ENCODE data around the gene NFIL3.

Gene NFIL3

DNA sequence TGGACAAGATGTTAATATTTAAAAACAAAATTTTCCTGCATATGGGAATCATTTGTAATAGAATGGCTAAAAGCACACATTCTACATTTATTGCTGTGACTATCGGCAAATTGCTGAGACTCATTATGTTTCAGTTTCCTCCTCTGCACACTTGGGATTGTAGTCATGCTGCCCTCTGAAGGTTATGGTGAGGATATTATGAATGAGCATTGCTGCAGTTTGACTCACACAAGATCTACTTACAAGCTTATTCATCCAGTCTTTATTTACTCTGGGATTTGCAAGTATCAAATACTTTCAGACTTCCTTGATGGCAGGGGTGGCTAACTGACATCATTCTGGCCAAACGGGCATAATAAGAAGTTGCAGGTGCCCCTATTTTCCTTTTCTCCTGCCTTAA is 9.5 kb upstream of the NFIL3 start:
- Histone ChIP-seq H3K4me3 (ENCODE audit: low read depth, low read length) (no peak overlapping the region), H3K27ac (ENCODE audit: low read depth, low read length) (no peak overlapping the region), H3K27me3 (ENCODE audit: control insufficient read depth, insufficient read depth, low read length) (no peaks in the 10 kb centered on the region), H3K9ac (ENCODE audit: low read depth, low read length) (no peak overlapping the region), H3K9me3 (ENCODE audit: control insufficient read depth, insufficient read depth, low read length) (no peaks in the 10 kb centered on the region), H3K4me1 (ENCODE audit: control insufficient read depth, insufficient read depth, low read length) (no peaks in the 10 kb centered on the region), H3K36me3 (ENCODE audit: control insufficient read depth, insufficient read depth, low read length) (no peaks in the 10 kb centered on the region)

DNA sequence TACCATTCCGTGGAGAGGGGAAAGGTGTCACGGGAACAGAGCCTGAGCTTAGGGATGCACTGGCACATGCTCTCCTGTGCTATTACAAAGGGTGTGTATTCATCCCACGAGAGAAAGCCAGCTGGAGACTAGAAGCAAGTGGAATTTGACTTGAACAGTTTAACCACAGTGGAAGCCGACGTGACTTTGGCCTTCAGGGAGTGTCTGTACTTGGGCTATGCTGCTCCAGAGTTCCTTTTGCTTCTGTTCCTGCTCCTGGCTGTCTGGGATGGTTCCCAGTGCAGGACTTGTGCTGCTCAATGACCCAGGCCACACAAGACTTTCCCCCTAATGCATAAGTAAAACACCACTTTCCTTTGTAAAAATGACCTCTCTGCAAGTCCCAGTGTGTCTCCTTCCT is 7.9 kb upstream of the NFIL3 start:
- Histone ChIP-seq H3K4me3 (ENCODE audit: low read depth, low read length) (no peak overlapping the region), H3K27me3 (ENCODE audit: control insufficient read depth, insufficient read depth, low read length) (no peaks in the 10 kb centered on the region), H3K9ac (ENCODE audit: low read depth, low read length) (no peak overlapping the region), H3K9me3 (ENCODE audit: control insufficient read depth, insufficient read depth, low read length) (no peaks in the 10 kb centered on the region), H3K4me1 (ENCODE audit: control insufficient read depth, insufficient read depth, low read length) (no peaks in the 10 kb centered on the region), H3K36me3 (ENCODE audit: control insufficient read depth, insufficient read depth, low read length) (no peaks in the 10 kb centered on the region), H3K27ac (ENCODE audit: low read depth, low read length) (no peak overlapping the region)

DNA sequence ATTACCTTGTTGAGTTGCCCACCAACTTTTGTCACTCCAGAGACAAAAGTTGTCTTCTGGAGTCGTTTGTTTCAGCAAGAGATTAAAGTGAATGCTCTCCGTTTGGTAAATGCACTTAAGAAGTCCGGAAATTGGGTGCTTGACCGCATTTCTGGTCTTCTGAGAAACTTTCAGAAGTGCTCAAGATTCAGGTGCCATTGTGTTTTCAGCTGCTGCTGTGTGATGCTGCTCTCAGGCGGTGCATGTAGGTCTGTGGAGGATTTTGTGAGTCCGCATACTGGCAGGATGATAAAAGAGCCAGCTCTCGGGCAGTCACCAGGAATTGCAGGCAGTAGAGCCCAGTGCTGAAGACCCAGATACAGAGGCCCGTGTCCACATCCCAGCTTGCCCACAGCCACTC is 5.9 kb upstream of the NFIL3 start:
- Histone ChIP-seq H3K27me3 (ENCODE audit: control insufficient read depth, insufficient read depth, low read length) (peaks cover 16% of the 10 kb centered on the region), H3K9me3 (ENCODE audit: control insufficient read depth, insufficient read depth, low read length) (no peaks in the 10 kb centered on the region), H3K36me3 (ENCODE audit: control insufficient read depth, insufficient read depth, low read length) (no peaks in the 10 kb centered on the region), H3K4me1 (ENCODE audit: control insufficient read depth, insufficient read depth, low read length) (0 out of 2 replicates have a peak, but pooled peaks cover 4% of the 10 kb centered on the region), H3K4me3 (ENCODE audit: low read depth, low read length) (no peak overlapping the region), H3K9ac (ENCODE audit: low read depth, low read length) (no peak overlapping the region), H3K27ac (ENCODE audit: low read depth, low read length) (no peak overlapping the region)

DNA sequence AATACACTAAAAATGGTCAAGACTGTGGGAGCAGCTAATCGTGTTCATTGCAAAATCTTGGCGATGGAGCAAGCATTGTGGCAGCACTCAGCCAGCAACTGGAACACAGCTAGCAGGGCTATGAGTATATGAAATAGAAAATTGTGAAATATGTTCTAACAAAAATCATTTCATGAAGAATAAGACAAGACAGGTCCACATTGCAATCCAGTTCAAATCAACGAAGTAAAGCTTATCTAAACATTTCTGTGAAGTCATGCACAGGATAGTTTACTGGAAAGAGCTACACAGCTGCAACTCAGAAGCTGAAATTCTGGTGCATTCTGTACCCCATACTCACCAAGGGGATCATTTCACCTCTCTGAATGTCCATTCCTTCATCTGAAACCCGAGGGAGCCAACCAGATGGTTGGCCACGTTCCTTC is 5.3 kb upstream of the NFIL3 start:
- Histone ChIP-seq H3K27ac (ENCODE audit: low read depth, low read length) (no peak overlapping the region), H3K9ac (ENCODE audit: low read depth, low read length) (no peak overlapping the region), H3K4me3 (ENCODE audit: low read depth, low read length) (no peak overlapping the region), H3K4me1 (ENCODE audit: control insufficient read depth, insufficient read depth, low read length) (0 out of 2 replicates have a peak, but pooled peaks cover 4% of the 10 kb centered on the region), H3K27me3 (ENCODE audit: control insufficient read depth, insufficient read depth, low read length) (peaks cover 20% of the 10 kb centered on the region), H3K9me3 (ENCODE audit: control insufficient read depth, insufficient read depth, low read length) (no peaks in the 10 kb centered on the region), H3K36me3 (ENCODE audit: control insufficient read depth, insufficient read depth, low read length) (no peaks in the 10 kb centered on the region)

DNA sequence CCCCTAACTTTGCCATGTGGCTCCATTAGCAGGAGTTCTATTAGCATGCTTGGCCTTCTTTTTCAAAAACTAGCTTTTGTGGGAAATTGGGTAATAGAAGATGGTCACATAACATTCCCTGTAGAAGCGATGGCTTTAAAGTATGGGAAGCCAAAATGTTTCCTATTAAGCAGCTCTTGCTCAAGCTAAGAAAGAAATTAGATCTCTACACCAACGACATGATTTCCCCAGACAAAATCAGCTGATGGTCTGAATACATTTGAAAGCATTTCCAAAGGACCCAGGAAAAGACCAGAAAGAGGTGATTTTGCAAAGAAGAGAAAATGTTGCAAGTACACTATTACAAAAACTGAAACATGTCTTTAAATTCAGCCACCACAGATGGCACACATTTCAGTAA is 4.8 kb upstream of the NFIL3 start:
- H3K27me3 ChIP-seq (ENCODE audit: control insufficient read depth, insufficient read depth, low read length): peaks cover 20% of the 10 kb centered on the region
- H3K9me3 ChIP-seq (ENCODE audit: control insufficient read depth, insufficient read depth, low read length): no peaks in the 10 kb centered on the region
- H3K9ac ChIP-seq (ENCODE audit: low read depth, low read length): no peak overlapping the region
- 0 out of 2 replicates have a peak, but pooled peaks cover 4% of the 10 kb centered on the region for H3K4me1 ChIP-seq (ENCODE audit: control insufficient read depth, insufficient read depth, low read length)
- H3K27ac ChIP-seq (ENCODE audit: low read depth, low read length): no peak overlapping the region
- no peaks in the 10 kb centered on the region for H3K36me3 ChIP-seq (ENCODE audit: control insufficient read depth, insufficient read depth, low read length)
- no peak overlapping the region for H3K4me3 ChIP-seq (ENCODE audit: low read depth, low read length)

DNA sequence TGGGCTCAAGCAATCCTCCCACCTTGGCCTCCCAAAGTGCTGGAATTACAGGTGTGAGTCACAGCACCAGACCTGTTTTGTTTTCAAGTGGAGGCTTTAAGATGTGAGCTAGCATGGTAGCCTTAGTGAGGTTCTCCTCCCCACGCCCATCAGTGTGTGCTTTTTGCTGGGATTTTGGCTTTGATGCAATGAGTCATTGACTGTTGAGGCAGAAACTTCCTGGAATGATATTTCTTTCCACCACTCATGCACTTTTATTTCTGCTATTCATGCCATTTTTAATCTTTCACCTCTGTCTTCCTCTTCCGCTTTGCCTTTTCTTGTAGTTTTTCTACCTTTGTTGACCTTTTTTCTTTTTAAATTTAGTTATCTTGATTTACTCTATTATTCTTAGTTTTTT is 4.2 kb upstream of the NFIL3 start:
- Histone ChIP-seq H3K27ac (ENCODE audit: low read depth, low read length) (no peak overlapping the region), H3K9ac (ENCODE audit: low read depth, low read length) (no peak overlapping the region), H3K4me3 (ENCODE audit: low read depth, low read length) (no peak overlapping the region), H3K4me1 (ENCODE audit: control insufficient read depth, insufficient read depth, low read length) (0 out of 2 replicates have a peak, but pooled peaks cover 4% of the 10 kb centered on the region), H3K9me3 (ENCODE audit: control insufficient read depth, insufficient read depth, low read length) (no peaks in the 10 kb centered on the region), H3K36me3 (ENCODE audit: control insufficient read depth, insufficient read depth, low read length) (no peaks in the 10 kb centered on the region), H3K27me3 (ENCODE audit: control insufficient read depth, insufficient read depth, low read length) (peaks cover 24% of the 10 kb centered on the region)

DNA sequence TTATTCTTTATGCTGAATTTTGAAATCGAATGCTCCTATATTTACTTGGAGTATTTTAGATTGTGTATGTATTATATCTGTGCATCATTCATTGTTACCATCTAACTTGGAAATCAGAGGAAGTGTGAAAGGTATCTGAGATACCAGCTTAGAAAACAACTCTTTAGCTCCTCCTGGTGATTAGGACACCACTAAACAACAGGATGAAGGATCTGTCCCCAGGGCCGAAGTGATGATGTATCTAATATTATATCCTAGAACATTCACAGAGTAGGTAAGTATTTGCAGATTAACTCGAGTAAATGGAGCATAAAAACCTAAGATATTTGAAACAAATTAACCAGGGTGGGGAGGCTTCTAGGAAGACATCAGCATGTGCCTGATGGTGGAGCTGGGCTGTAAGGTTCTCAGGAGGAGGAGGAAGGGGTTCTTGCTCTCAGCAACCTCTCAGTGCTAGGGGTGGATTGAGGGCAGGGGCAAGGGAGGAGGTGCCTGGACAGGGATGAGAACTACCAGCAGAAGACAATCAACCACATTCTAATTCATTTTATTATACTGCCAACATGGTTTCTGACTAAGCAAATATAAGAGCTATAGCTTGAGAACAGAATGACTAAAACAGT is 2.6 kb upstream of the NFIL3 start:
- Histone ChIP-seq H3K4me1 (ENCODE audit: control insufficient read depth, insufficient read depth, low read length) (peaks cover 17% of the 10 kb centered on the region), H3K27me3 (ENCODE audit: control insufficient read depth, insufficient read depth, low read length) (peaks cover 39% of the 10 kb centered on the region), H3K9me3 (ENCODE audit: control insufficient read depth, insufficient read depth, low read length) (no peaks in the 10 kb centered on the region), H3K4me3 (ENCODE audit: low read depth, low read length) (no peak overlapping the region), H3K27ac (ENCODE audit: low read depth, low read length) (no peak overlapping the region), H3K9ac (ENCODE audit: low read depth, low read length) (no peak overlapping the region), H3K36me3 (ENCODE audit: control insufficient read depth, insufficient read depth, low read length) (no peaks in the 10 kb centered on the region)

DNA sequence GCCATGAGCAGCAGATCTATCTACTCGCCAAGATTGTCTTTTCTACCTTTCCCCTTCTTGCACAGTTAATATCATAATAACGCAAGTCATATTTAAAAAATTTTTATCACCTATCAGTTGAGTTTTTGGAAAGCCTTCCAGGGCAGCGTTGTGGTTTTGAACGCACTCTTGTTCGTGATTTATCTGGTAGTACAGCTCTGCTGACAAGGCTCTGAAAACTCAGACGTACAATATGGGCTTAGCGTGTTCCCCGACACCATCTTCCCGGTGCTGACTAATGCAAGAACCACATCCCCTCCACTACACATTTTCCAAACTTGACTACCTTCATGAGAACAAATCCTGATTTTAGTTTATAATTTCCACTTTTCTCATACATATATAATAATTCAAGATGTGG is 1.6 kb upstream of the NFIL3 start:
- Histone ChIP-seq H3K4me3 (ENCODE audit: low read depth, low read length) (peak overlapping the region; percentile 83; the same call in 1 of the 2 replicates), H3K9ac (ENCODE audit: low read depth, low read length) (no peak overlapping the region), H3K27ac (ENCODE audit: low read depth, low read length) (no peak overlapping the region), H3K27me3 (ENCODE audit: control insufficient read depth, insufficient read depth, low read length) (peaks cover 49% of the 10 kb centered on the region), H3K4me1 (ENCODE audit: control insufficient read depth, insufficient read depth, low read length) (peaks cover 22% of the 10 kb centered on the region), H3K9me3 (ENCODE audit: control insufficient read depth, insufficient read depth, low read length) (no peaks in the 10 kb centered on the region), H3K36me3 (ENCODE audit: control insufficient read depth, insufficient read depth, low read length) (no peaks in the 10 kb centered on the region)

DNA sequence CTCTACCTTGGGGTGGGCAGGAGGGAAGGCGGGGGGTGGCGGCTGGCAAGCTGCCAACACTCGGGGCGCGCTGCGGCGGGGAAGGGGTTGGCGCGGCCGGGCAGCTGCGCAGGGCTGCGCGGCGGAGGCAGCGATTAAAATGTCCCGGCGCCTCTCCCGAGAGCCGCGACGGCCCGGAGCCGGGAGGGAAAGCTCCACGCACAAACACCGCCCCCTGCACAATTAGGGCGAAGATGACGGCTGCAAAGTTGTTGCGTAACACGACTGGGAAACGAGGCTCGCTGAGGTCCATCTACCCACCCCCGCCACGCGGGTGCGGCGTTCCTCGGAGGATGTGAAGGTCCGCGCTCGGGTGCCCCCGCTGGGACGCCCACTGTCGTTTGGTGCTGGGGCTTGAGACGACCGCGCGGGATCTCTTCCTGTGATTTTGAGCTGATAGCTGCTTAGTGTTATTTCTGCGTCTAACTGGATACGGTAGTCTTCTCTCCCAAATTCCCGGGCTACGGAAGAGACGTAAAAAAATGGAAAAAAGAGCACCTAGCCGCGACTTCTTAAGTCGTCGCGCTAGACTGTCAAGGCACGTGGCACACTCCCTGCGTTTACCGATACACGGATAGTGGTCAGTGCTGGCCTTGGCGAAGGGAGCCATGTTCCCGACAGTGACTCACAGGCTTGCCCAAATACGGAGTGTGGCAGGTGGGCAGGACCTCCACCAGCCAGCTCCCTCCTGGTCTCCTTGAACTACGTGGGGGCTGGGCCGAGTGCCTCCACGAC is 958 bp upstream of the NFIL3 start:
- no peak overlapping the region for H3K27ac ChIP-seq (ENCODE audit: low read depth, low read length)
- H3K27me3 ChIP-seq (ENCODE audit: control insufficient read depth, insufficient read depth, low read length): peaks cover 56% of the 10 kb centered on the region
- H3K9ac ChIP-seq (ENCODE audit: low read depth, low read length): no peak overlapping the region
- H3K36me3 ChIP-seq (ENCODE audit: control insufficient read depth, insufficient read depth, low read length): no peaks in the 10 kb centered on the region
- peaks cover 22% of the 10 kb centered on the region for H3K4me1 ChIP-seq (ENCODE audit: control insufficient read depth, insufficient read depth, low read length)
- no peaks in the 10 kb centered on the region for H3K9me3 ChIP-seq (ENCODE audit: control insufficient read depth, insufficient read depth, low read length)
- H3K4me3 ChIP-seq (ENCODE audit: low read depth, low read length): peak overlapping the region; percentile 83

DNA sequence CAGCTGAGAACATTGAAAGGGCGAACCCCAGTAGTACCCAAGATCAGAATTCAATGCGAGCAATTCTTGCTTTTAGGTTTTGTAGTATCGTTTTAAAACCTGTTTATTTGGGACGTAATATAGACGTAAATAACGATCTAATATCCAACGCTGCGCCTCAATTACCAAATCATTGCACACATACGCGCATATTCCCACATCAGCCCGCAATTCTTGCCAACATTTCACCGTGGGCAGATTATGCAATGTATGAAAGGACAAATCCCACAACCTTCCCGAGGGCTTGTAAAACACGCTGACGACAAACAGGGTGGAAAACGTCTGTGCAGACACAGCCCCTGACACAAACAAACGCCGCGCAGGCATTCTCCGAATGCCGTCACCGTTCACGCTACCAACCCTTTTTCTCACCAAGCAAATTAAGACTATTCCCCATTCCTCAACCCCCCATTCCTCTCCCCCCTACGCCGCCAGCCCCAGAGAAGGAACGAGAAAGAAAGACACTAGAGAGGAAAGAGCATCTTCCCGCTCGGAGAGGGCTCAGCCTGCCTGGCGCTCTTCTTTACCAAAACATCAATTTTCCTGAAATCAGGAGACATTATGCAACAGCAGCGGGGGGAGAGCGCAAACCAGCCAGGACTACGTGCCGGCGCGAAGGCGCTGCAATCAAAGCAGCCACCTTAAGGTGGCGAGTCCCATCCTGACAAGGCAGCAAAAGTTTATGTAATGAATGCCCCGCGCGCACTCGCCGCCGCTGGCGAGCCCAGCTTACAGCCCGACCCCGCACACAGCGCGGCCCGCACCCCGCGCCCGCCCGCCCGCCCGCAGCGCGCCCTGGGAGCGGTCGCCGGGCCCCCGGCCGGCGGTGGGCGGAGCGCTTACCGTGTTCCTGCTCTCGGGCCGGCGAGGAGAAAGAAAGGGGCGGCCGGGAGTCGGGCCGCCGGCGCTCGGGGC is 597 bp downstream of the NFIL3 start:
- peaks cover 59% of the 10 kb centered on the region for H3K27me3 ChIP-seq (ENCODE audit: control insufficient read depth, insufficient read depth, low read length)
- no peaks in the 10 kb centered on the region for H3K9me3 ChIP-seq (ENCODE audit: control insufficient read depth, insufficient read depth, low read length)
- no peaks in the 10 kb centered on the region for H3K36me3 ChIP-seq (ENCODE audit: control insufficient read depth, insufficient read depth, low read length)
- peaks cover 22% of the 10 kb centered on the region for H3K4me1 ChIP-seq (ENCODE audit: control insufficient read depth, insufficient read depth, low read length)
- no peak overlapping the region for H3K9ac ChIP-seq (ENCODE audit: low read depth, low read length)
- peak overlapping the region; percentile 47 for H3K27ac ChIP-seq (ENCODE audit: low read depth, low read length)
- peak overlapping the region; percentile 83 for H3K4me3 ChIP-seq (ENCODE audit: low read depth, low read length)
